Osteocyte (in vitro differentiated cells): Measurements from ENCODE around the gene MTMR12. TPM values are rescaled to one million over a fixed set of nuclear protein-coding genes. Genes with fewer than 3 reads are reported as not detected.

Source experiments
- DNase-seq: peaks from one replicate; pipeline ENCODE4 v3.0.0; 2021; ENCODE audit warnings: mixed read lengths; ENCODE audit not compliant: unreplicated experiment; ENCODE audit errors: extremely low spot score
- H3K27ac Mint-ChIP-seq: one replicate; pipeline ENCODE4 v1.8.0; 2021; ENCODE audit warnings: mild to moderate bottlenecking, mixed read lengths; ENCODE audit not compliant: unreplicated experiment
- H3K27me3 Mint-ChIP-seq: one replicate; pipeline ENCODE4 v1.8.0; 2021; ENCODE audit warnings: mixed read lengths; ENCODE audit not compliant: unreplicated experiment
- H3K36me3 Mint-ChIP-seq: one replicate; pipeline ENCODE4 v1.8.0; 2021; ENCODE audit warnings: mixed read lengths; ENCODE audit not compliant: unreplicated experiment
- H3K4me1 Mint-ChIP-seq: one replicate; pipeline ENCODE4 v1.8.0; 2021; ENCODE audit warnings: mixed read lengths; ENCODE audit not compliant: unreplicated experiment
- H3K4me3 Mint-ChIP-seq: one replicate; pipeline ENCODE4 v1.8.0; 2021; ENCODE audit warnings: mild to moderate bottlenecking, moderate library complexity, mixed read lengths; ENCODE audit not compliant: unreplicated experiment
- H3K9me3 Mint-ChIP-seq: one replicate; pipeline ENCODE4 v1.8.0; 2021; ENCODE audit warnings: mixed read lengths; ENCODE audit not compliant: unreplicated experiment
- long read RNA-seq: library from polyadenylated mRNA; unstranded; transcript quantifications from one replicate; pipeline ENCODE4 v2.0.0, GENCODE V29; 2021
- total RNA-seq: library from RNA; stranded (reverse); gene quantifications from 2 replicates; pipeline ENCODE4 v1.2.1, GENCODE V29; 2021
- TF ChIP-seq, protein P1 (sequence below): fragments of 200-600 bp; sonication (generic); IDR thresholded peaks from 2 replicates; pipeline ENCODE4 v1.5.0; 2021; ENCODE audit warnings: antibody characterized with exemption, mild to moderate bottlenecking, moderate library complexity

The MTMR12 gene, protein sequence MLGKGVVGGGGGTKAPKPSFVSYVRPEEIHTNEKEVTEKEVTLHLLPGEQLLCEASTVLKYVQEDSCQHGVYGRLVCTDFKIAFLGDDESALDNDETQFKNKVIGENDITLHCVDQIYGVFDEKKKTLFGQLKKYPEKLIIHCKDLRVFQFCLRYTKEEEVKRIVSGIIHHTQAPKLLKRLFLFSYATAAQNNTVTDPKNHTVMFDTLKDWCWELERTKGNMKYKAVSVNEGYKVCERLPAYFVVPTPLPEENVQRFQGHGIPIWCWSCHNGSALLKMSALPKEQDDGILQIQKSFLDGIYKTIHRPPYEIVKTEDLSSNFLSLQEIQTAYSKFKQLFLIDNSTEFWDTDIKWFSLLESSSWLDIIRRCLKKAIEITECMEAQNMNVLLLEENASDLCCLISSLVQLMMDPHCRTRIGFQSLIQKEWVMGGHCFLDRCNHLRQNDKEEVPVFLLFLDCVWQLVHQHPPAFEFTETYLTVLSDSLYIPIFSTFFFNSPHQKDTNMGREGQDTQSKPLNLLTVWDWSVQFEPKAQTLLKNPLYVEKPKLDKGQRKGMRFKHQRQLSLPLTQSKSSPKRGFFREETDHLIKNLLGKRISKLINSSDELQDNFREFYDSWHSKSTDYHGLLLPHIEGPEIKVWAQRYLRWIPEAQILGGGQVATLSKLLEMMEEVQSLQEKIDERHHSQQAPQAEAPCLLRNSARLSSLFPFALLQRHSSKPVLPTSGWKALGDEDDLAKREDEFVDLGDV
- 19.6 and 23.4 TPM in 2 replicates for total RNA-seq
- long read RNA-seq, full-length matches to known transcripts: 8 of 18 reads
- long read RNA-seq, partial matches to known transcripts: 1 of 18 reads
- long read RNA-seq, other reads (novel, unspliced or antisense): 9 of 18 reads

DNA sequence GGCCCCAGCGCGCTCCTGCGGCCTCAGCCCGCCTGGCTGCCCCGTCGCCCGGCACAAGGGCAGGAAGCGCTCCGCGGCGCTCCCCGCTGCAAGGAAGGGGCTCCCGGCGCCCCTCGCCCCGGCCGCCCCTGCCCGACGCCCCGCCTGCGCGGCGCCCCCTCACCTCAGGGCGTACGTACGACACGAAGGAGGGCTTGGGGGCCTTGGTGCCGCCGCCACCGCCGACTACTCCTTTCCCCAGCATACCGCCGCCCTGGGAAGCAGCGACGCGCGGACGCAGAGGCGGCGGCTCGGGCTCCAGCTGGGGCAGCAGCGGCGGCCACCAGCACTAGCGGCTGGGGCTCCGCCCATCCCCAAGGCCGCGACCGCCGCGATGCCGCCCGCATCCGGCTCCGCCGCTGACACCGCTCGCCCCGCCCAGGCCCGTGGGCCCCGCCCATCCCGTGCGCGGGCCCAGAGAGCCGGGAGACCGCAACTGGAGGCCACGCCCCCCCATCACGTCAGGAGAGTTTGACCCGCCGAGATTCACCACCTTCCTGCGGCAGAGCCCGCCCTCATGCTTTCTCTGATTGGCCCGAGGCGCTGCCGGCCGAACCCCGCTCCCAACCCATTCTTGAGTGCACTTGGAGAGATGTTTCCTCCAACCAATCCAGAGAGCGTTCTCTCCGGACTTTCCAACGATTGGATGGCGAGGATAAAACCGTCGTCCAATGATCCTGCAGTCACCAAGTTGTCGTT lies at the start of gene MTMR12:
Gene MTMR12 (minus strand): TSS at position 345 of the 738 bp plus-strand sequence. CDS start 101 bp downstream, at position 244.
- TF ChIP-seq, protein P1, sequence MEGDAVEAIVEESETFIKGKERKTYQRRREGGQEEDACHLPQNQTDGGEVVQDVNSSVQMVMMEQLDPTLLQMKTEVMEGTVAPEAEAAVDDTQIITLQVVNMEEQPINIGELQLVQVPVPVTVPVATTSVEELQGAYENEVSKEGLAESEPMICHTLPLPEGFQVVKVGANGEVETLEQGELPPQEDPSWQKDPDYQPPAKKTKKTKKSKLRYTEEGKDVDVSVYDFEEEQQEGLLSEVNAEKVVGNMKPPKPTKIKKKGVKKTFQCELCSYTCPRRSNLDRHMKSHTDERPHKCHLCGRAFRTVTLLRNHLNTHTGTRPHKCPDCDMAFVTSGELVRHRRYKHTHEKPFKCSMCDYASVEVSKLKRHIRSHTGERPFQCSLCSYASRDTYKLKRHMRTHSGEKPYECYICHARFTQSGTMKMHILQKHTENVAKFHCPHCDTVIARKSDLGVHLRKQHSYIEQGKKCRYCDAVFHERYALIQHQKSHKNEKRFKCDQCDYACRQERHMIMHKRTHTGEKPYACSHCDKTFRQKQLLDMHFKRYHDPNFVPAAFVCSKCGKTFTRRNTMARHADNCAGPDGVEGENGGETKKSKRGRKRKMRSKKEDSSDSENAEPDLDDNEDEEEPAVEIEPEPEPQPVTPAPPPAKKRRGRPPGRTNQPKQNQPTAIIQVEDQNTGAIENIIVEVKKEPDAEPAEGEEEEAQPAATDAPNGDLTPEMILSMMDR: no peak
- peaks cover 23% of the 10 kb centered on the region for H3K4me1 Mint-ChIP-seq
- no peaks in the 10 kb centered on the region for H3K9me3 Mint-ChIP-seq
- peak within 1 kb of the TSS; percentile 93 for H3K27ac Mint-ChIP-seq
- H3K27me3 Mint-ChIP-seq: no peaks in the 10 kb centered on the region
- H3K4me3 Mint-ChIP-seq: peak within 1 kb of the TSS; percentile 84
- H3K36me3 Mint-ChIP-seq: peaks cover 7% of the 10 kb centered on the region
- peak; percentile 100 for DNase-seq

GRCh38 chr5:32362527-32362926 lies 49.8 kb upstream of the MTMR12 start:
- Mint-ChIP-seq H3K27me3 (no peaks in the 10 kb centered on the region), H3K4me3 (no peak overlapping the region), H3K4me1 (no peaks in the 10 kb centered on the region), H3K9me3 (no peaks in the 10 kb centered on the region), H3K27ac (no peak overlapping the region), H3K36me3 (peaks cover 34% of the 10 kb centered on the region)
- no peak for DNase-seq
- TF ChIP-seq, protein P1: no peak

- H3K27me3 Mint-ChIP-seq: no peaks in the 10 kb centered on the region
- DNase-seq: no peak
- H3K27ac Mint-ChIP-seq: no peak overlapping the region
Measured at GRCh38 chr5:32360906-32361305, 48.2 kb upstream of the MTMR12 start.

DNA sequence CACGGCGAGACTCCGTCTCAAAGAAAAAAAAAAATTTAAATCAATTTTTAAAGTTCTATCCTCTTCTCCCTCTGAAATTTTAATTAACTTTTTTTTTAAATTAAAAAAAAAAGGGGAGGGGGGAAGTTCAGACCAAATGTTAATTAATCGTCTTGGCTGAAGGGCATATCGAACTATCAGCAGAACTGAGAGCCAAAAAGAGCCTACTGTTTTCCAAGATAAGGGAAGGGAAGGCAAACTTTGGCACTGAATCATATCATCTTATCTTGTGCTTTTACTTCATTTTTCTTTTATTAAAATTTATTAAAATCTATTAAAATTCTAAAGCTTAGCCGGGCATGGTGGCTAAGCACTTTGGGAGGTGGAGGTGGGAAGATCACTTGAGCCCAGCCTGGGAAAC lies 45.9 kb upstream of the MTMR12 start:
- H3K27ac Mint-ChIP-seq: no peak overlapping the region

More at GRCh38 chr5:32360906-32361305, 48.2 kb upstream of the MTMR12 start:
- H3K9me3 Mint-ChIP-seq: no peaks in the 10 kb centered on the region
- peaks cover 40% of the 10 kb centered on the region for H3K36me3 Mint-ChIP-seq
- no peaks in the 10 kb centered on the region for H3K4me1 Mint-ChIP-seq
- H3K4me3 Mint-ChIP-seq: no peak overlapping the region
- TF ChIP-seq, protein P1: no peak

More for the DNA sequence above, 45.9 kb upstream of the MTMR12 start:
- Mint-ChIP-seq H3K4me3 (no peak overlapping the region), H3K4me1 (no peaks in the 10 kb centered on the region), H3K27me3 (no peaks in the 10 kb centered on the region), H3K36me3 (peaks cover 42% of the 10 kb centered on the region), H3K9me3 (no peaks in the 10 kb centered on the region)
- DNase-seq: no peak
- TF ChIP-seq, protein P1: no peak
